BJ (cell line): ENCODE results near the gene NRCAM. TPM values are rescaled to one million over a fixed set of nuclear protein-coding genes. Genes with fewer than 3 reads are reported as not detected.

Source experiments
- CTCF ChIA-PET: fragments of 350-600 bp; formaldehyde crosslinking; extraction: SDS; loops from one replicate; lab custom pipeline; 2021; ENCODE audit warnings: antibody characterized with exemption, inconsistent platforms; lab: Yijun Ruan, JAX
- POLR2A ChIA-PET: fragments of 300-600 bp; sonication (Branson Sonifier 250); formaldehyde crosslinking; extraction: SDS; loops from one replicate; lab custom pipeline; 2021; ENCODE audit warnings: antibody characterized with exemption; lab: Charles Lee
- DNase-seq: peaks from one replicate; pipeline ENCODE4 v3.0.0-alpha.2; 2011; ENCODE audit warnings: low read depth
- H3K27me3 ChIP-seq: 2 replicates; pipeline ENCODE4 v1.6.0; 2011; ENCODE audit warnings: low read length; ENCODE audit not compliant: control insufficient read depth, insufficient read depth
- H3K36me3 ChIP-seq: 2 replicates; pipeline ENCODE4 v1.5.1; 2011; ENCODE audit warnings: low read length; ENCODE audit not compliant: control insufficient read depth, insufficient read depth
- H3K4me3 ChIP-seq: 2 replicates; pipeline ENCODE4 v1.5.1; 2011; ENCODE audit warnings: low read depth, mild to moderate bottlenecking, control low read depth, low read length
- polyA plus RNA-seq: library from polyadenylated mRNA; depleted of rRNA; stranded (reverse); fragments of >200 nt; gene quantifications from 2 replicates; pipeline ENCODE4 v1.2.3, GENCODE V29; 2011
- TF ChIP-seq, protein P1 (sequence below): IDR thresholded peaks from 2 replicates; pipeline ENCODE4 v1.5.1; 2011; ENCODE audit warnings: low read depth, mild to moderate bottlenecking, control low read depth, inconsistent platforms, low read length, moderate library complexity; ENCODE audit not compliant: insufficient read depth

Gene NRCAM
- polyA plus RNA-seq, 1 experiment, result 1.1 TPM

DNA sequence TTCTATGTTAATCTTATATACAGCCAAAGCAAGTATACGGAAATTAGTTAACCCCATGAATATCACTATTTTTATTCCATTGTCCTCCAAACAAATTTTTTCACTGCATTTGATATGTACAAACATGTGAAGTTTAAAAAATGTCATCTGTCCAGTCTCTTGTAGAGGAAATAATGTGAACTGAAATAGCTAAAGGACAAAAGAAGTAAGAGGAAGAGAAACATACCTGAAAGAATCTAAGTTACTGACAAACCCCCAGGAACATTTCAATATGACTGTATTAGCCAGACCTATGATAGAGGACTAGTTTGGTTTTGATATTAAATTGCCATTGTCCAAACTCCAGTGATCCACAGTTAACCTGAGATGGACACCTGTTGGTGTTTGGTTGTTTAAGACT is 80.6 kb downstream of the NRCAM start:
- ChIA-PET CTCF (interaction anchor here (0.8 kb wide), 1 partner anchor 63 kb away, joined by 3 read pairs; no protein-coding TSS in a partner anchor), POLR2A (no interaction called here)
- Histone ChIP-seq H3K27me3 (no peaks in the 10 kb centered on the region), H3K36me3 (no peaks in the 10 kb centered on the region), H3K4me3 (no peak overlapping the region)
- TF ChIP-seq, protein P1, sequence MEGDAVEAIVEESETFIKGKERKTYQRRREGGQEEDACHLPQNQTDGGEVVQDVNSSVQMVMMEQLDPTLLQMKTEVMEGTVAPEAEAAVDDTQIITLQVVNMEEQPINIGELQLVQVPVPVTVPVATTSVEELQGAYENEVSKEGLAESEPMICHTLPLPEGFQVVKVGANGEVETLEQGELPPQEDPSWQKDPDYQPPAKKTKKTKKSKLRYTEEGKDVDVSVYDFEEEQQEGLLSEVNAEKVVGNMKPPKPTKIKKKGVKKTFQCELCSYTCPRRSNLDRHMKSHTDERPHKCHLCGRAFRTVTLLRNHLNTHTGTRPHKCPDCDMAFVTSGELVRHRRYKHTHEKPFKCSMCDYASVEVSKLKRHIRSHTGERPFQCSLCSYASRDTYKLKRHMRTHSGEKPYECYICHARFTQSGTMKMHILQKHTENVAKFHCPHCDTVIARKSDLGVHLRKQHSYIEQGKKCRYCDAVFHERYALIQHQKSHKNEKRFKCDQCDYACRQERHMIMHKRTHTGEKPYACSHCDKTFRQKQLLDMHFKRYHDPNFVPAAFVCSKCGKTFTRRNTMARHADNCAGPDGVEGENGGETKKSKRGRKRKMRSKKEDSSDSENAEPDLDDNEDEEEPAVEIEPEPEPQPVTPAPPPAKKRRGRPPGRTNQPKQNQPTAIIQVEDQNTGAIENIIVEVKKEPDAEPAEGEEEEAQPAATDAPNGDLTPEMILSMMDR, result no peak
- DNase-seq, result no peak

DNA sequence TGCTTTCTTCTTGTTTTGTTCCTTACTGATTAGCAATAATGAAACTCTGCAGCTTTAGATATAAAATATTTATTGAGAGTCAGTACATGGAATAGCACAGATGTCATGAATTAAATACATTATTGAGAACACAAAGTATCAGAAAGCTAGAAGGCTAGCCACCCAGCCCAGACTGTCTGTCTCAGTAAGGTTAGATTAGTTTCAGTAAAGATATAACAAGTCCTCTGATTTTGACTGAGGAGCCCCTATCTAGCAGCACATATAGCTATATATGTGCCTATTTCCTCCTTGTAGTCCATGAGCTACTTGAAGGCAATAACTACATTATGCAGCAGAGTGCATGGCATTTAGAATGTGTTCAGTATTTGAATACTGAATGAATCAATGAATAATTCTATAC is 81.3 kb downstream of the NRCAM start:
- DNase-seq, result no peak
- no peak overlapping the region for H3K4me3 ChIP-seq
- H3K36me3 ChIP-seq, result no peaks in the 10 kb centered on the region
- TF ChIP-seq, protein P1, result no peak
- no peaks in the 10 kb centered on the region for H3K27me3 ChIP-seq
- ChIA-PET POLR2A (no interaction called here), CTCF (interaction anchor here (0.8 kb wide), 1 partner anchor 63 kb away, joined by 3 read pairs; no protein-coding TSS in a partner anchor)

DNA sequence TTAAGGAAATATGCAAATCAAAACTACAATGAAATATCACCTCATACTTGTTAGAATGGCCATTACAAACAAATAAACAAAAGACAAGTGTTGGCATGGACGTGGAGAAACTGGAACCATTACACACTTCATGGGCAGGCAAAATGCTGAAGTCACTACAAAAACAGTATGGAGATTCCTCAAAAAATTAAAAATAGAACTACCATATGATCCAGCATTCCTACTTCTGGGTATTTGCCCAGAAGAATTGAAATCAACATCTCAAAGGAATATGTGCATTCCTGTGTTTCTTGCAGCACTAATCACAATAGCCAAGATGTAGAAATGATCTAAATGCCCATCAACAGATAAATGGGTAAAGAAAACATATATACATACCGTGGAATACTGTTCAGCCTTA is 83.6 kb downstream of the NRCAM start:
- H3K4me3 ChIP-seq, result no peak overlapping the region
- no peak for DNase-seq
- H3K36me3 ChIP-seq, result no peaks in the 10 kb centered on the region
- H3K27me3 ChIP-seq, result no peaks in the 10 kb centered on the region
- ChIA-PET CTCF (interaction anchor here (0.7 kb wide), 1 partner anchor 12 kb away, joined by 4 read pairs; no protein-coding TSS in a partner anchor), POLR2A (no interaction called here)
- TF ChIP-seq, protein P1, result no peak

DNA sequence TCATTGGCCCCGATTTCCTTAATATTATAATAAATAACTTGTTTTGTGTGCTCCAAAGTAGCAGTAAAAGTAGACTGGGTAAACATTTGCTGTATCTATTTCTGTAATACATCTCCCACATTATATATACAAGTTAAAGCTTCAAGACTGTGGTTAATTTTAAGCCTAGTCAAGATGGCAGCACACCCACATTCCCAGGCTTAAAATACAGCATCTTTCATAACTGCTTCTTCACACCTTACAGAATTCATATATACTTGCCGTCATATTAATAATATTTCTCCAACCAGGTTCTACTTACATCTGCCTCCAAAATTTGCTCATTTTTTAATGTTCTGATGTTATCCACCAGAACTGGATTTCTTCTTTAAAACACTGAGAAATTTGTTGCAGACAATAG is 85.6 kb downstream of the NRCAM start:
- TF ChIP-seq, protein P1, result no peak
- ChIA-PET CTCF (no interaction called here), POLR2A (no interaction called here)
- H3K36me3 ChIP-seq, result no peaks in the 10 kb centered on the region
- no peak for DNase-seq
- no peak overlapping the region for H3K4me3 ChIP-seq
- no peaks in the 10 kb centered on the region for H3K27me3 ChIP-seq

- Histone ChIP-seq H3K36me3 (no peaks in the 10 kb centered on the region), H3K27me3 (no peaks in the 10 kb centered on the region), H3K4me3 (no peak overlapping the region)
- no peak for DNase-seq
- POLR2A ChIA-PET, result no interaction called here
- CTCF ChIA-PET, result no interaction called here
- TF ChIP-seq, protein P1, result no peak
Observed at GRCh38 chr7:108368466-108368865, 87.8 kb downstream of the NRCAM start.
